Fibroblast of lung (primary cell): Measurements from ENCODE around the gene FOXJ1. TPM values are rescaled to one million over a fixed set of nuclear protein-coding genes. Genes with fewer than 3 reads are reported as not detected.

Experiments
- DNase-seq, 2 donors: peaks; one replicate each; pipeline versions ENCODE4 v3.0.0 to v3.0.0-alpha.2; 2010; ENCODE audit warnings: low read depth in 2 of 2
- H2AFZ ChIP-seq: 2 replicates; pipeline ENCODE4 v1.5.1; 2012; ENCODE audit warnings: low read length, control low read depth, inconsistent platforms
- H3K27ac ChIP-seq: 2 replicates; pipeline ENCODE4 v1.5.1; 2011; ENCODE audit warnings: low read length, control low read depth; ENCODE audit not compliant: insufficient read depth
- H3K27me3 ChIP-seq: 2 replicates; pipeline ENCODE4 v1.5.1; 2011; ENCODE audit warnings: mild to moderate bottlenecking, low read length; ENCODE audit not compliant: control insufficient read depth, insufficient read depth
- H3K36me3 ChIP-seq: 2 replicates; pipeline ENCODE4 v1.5.1; 2011; ENCODE audit warnings: low read length; ENCODE audit not compliant: control insufficient read depth, insufficient read depth
- H3K4me1 ChIP-seq: 2 replicates; pipeline ENCODE4 v1.5.1; 2011; ENCODE audit warnings: low read length; ENCODE audit not compliant: control insufficient read depth, insufficient read depth; ENCODE audit errors: extremely low read depth
- H3K4me2 ChIP-seq: 2 replicates; pipeline ENCODE4 v1.5.1; 2011; ENCODE audit warnings: low read length, control low read depth; ENCODE audit not compliant: insufficient read depth; ENCODE audit errors: extremely low read depth
- H3K4me3 ChIP-seq, 4 experiments: fragments of 200-600 bp in 1 of 4; sonication (generic) in 1 of 4; replicated peaks in 1 of 4; 2 replicates each; pipeline ENCODE4 v1.5.1; 2011 to 2016; ENCODE audit warnings: low read length in 4 of 4, low read depth in 3 of 4, mild to moderate bottlenecking in 3 of 4, control low read depth in 2 of 4, inconsistent platforms in 1 of 4, mixed read lengths in 1 of 4; ENCODE audit not compliant: insufficient read depth in 1 of 4; ENCODE audit errors: control extremely low read depth in 1 of 4
- H3K79me2 ChIP-seq: 2 replicates; pipeline ENCODE4 v1.5.1; 2012; ENCODE audit warnings: mild to moderate bottlenecking, low read length, inconsistent platforms; ENCODE audit not compliant: control insufficient read depth, insufficient read depth
- H3K9ac ChIP-seq: 2 replicates; pipeline ENCODE4 v1.5.1; 2011; ENCODE audit warnings: mild to moderate bottlenecking, low read length, control low read depth; ENCODE audit not compliant: insufficient read depth
- H3K9me3 ChIP-seq: 2 replicates; pipeline ENCODE4 v1.5.1; 2012; ENCODE audit warnings: low read depth, low read length; ENCODE audit not compliant: control insufficient read depth, insufficient read depth
- H4K20me1 ChIP-seq: 2 replicates; pipeline ENCODE4 v1.5.1; 2011; ENCODE audit warnings: low read length; ENCODE audit not compliant: control insufficient read depth, insufficient read depth; ENCODE audit errors: extremely low read depth
- EZH2 ChIP-seq: IDR thresholded peaks from 2 replicates; pipeline ENCODE4 v1.5.1; 2012; ENCODE audit warnings: low read length, control low read depth, mild to moderate bottlenecking; ENCODE audit errors: missing control alignments
- polyA plus RNA-seq, 2 donors: library from polyadenylated mRNA; depleted of rRNA in 1 of 2; stranded (reverse) in 1 of 2; unstranded in 1 of 2; fragments of >200 nt; gene quantifications; 2 replicates each; pipeline ENCODE4 v1.2.1, GENCODE V29; 2011 to 2012; ENCODE audit warnings: missing spikeins in 1 of 2
- total RNA-seq: library from RNA; depleted of rRNA; stranded (reverse); fragments of >200 nt; gene quantifications from 2 replicates; pipeline ENCODE4 v1.2.1, GENCODE V29; 2014
- TF ChIP-seq, protein P1 (sequence below), 2 donors: IDR thresholded peaks in 1 of 2; conservative IDR thresholded peaks in 1 of 2; 1 replicate in 1 of 2; 2 replicates in 1 of 2; pipeline ENCODE4 v1.5.1; 2011 to 2012; ENCODE audit warnings: low read length in 2 of 2, control low read depth in 1 of 2, inconsistent platforms in 1 of 2, low read depth in 1 of 2, mild to moderate bottlenecking in 1 of 2

FOXJ1 gene
- total and polyA plus RNA-seq, 2 donors (not counting 1 experiment from before 2014, with no cell fraction given), result not detected

- Histone ChIP-seq H2AFZ (no peak overlapping the region), H3K4me1 (no peaks in the 10 kb centered on the region), H3K9ac (no peak overlapping the region), H4K20me1 (no peaks in the 10 kb centered on the region), H3K9me3 (no peaks in the 10 kb centered on the region), H3K4me3 (no peak overlapping the region), H3K79me2 (no peaks in the 10 kb centered on the region), H3K36me3 (peaks cover 40% of the 10 kb centered on the region), H3K27me3 (no peaks in the 10 kb centered on the region), H3K27ac (no peak overlapping the region), H3K4me2 (no peak overlapping the region)
- DNase-seq, result no peak
- TF ChIP-seq EZH2, result no peak
- TF ChIP-seq, protein P1, sequence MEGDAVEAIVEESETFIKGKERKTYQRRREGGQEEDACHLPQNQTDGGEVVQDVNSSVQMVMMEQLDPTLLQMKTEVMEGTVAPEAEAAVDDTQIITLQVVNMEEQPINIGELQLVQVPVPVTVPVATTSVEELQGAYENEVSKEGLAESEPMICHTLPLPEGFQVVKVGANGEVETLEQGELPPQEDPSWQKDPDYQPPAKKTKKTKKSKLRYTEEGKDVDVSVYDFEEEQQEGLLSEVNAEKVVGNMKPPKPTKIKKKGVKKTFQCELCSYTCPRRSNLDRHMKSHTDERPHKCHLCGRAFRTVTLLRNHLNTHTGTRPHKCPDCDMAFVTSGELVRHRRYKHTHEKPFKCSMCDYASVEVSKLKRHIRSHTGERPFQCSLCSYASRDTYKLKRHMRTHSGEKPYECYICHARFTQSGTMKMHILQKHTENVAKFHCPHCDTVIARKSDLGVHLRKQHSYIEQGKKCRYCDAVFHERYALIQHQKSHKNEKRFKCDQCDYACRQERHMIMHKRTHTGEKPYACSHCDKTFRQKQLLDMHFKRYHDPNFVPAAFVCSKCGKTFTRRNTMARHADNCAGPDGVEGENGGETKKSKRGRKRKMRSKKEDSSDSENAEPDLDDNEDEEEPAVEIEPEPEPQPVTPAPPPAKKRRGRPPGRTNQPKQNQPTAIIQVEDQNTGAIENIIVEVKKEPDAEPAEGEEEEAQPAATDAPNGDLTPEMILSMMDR (conservative IDR thresholded peaks at IDR 0.05 in 1 of 2, IDR thresholded peaks at IDR 0.05 in 1 of 2; ENCODE audit: low read depth in 1 of 2, low read length in 2 of 2), result no peak
These were observed 51.1 kb downstream of the FOXJ1 start for GRCh38 chr17:76089680-76090516.

- Histone ChIP-seq H3K27me3 (no peaks in the 10 kb centered on the region), H3K4me3 (no peak overlapping the region), H3K27ac (no peak overlapping the region), H3K9ac (no peak overlapping the region), H2AFZ (no peak overlapping the region), H4K20me1 (no peaks in the 10 kb centered on the region), H3K4me1 (no peaks in the 10 kb centered on the region), H3K36me3 (peaks cover 37% of the 10 kb centered on the region), H3K4me2 (no peak overlapping the region), H3K9me3 (no peaks in the 10 kb centered on the region), H3K79me2 (no peaks in the 10 kb centered on the region)
- no peak for DNase-seq
- TF ChIP-seq, protein P1 (conservative IDR thresholded peaks at IDR 0.05 in 1 of 2, IDR thresholded peaks at IDR 0.05 in 1 of 2; ENCODE audit: low read depth in 1 of 2, low read length in 2 of 2), result no peak
- no peak for TF ChIP-seq EZH2
These were observed 52.0 kb downstream of the FOXJ1 start for GRCh38 chr17:76088868-76089576.

GRCh38 chr17:76088041-76088867 is 52.8 kb downstream of the FOXJ1 start:
- Histone ChIP-seq H4K20me1 (no peaks in the 10 kb centered on the region), H3K36me3 (peaks cover 34% of the 10 kb centered on the region), H3K4me3 (no peak overlapping the region), H2AFZ (no peak overlapping the region), H3K4me1 (no peaks in the 10 kb centered on the region), H3K4me2 (no peak overlapping the region), H3K79me2 (no peaks in the 10 kb centered on the region), H3K9me3 (no peaks in the 10 kb centered on the region), H3K27me3 (no peaks in the 10 kb centered on the region), H3K9ac (no peak overlapping the region), H3K27ac (no peak overlapping the region)
- DNase-seq, result no peak
- no peak for TF ChIP-seq EZH2
- TF ChIP-seq, protein P1 (conservative IDR thresholded peaks at IDR 0.05 in 1 of 2, IDR thresholded peaks at IDR 0.05 in 1 of 2; ENCODE audit: low read depth in 1 of 2, low read length in 2 of 2), result no peak
